Fibroblast of mammary gland (primary cell): ENCODE measurements around the gene SDE2.
A peak's percentile ranks its signal among the peaks of the same experiment; 100 is the strongest.

Source experiments
- DNase-seq: peaks from one replicate; pipeline ENCODE4 v3.0.0-alpha.2; 2010; ENCODE audit warnings: low read depth
- H3K4me3 ChIP-seq: 2 replicates; pipeline ENCODE4 v1.5.1; 2011; ENCODE audit warnings: low read depth, mild to moderate bottlenecking, low read length, moderate library complexity; ENCODE audit not compliant: control insufficient read depth
- CTCF ChIP-seq: conservative IDR thresholded peaks from 2 replicates; pipeline ENCODE4 v1.5.1; 2011; ENCODE audit warnings: low read depth, low read length, inconsistent platforms; ENCODE audit not compliant: control insufficient read depth, insufficient read depth

Gene SDE2

GRCh38 chr1:226027538-226028217 is 28.5 kb upstream of the SDE2 start:
- TF ChIP-seq CTCF = no peak
- no peak overlapping the region for H3K4me3 ChIP-seq
- DNase-seq = peak; percentile 6

- no peak overlapping the region for H3K4me3 ChIP-seq
- DNase-seq = no peak
- TF ChIP-seq CTCF = no peak
These were observed 27.7 kb upstream of the SDE2 start for GRCh38 chr1:226026833-226027232.

- no peak overlapping the region for H3K4me3 ChIP-seq
- no peak for TF ChIP-seq CTCF
- DNase-seq = no peak
These were observed 24.6 kb upstream of the SDE2 start for GRCh38 chr1:226023735-226024134.

GRCh38 chr1:226021801-226022200 is 22.7 kb upstream of the SDE2 start:
- no peak overlapping the region for H3K4me3 ChIP-seq
- DNase-seq = no peak
- TF ChIP-seq CTCF = no peak

- no peak for DNase-seq
- no peak overlapping the region for H3K4me3 ChIP-seq
- no peak for TF ChIP-seq CTCF
These were observed 22.3 kb upstream of the SDE2 start for GRCh38 chr1:226021401-226021800.

- TF ChIP-seq CTCF = no peak
- no peak overlapping the region for H3K4me3 ChIP-seq
- DNase-seq = no peak
These were observed 20.4 kb upstream of the SDE2 start for GRCh38 chr1:226019572-226019971.

GRCh38 chr1:226017070-226017469 is 17.9 kb upstream of the SDE2 start:
- H3K4me3 ChIP-seq = no peak overlapping the region
- no peak for TF ChIP-seq CTCF
- DNase-seq = no peak
